Thyroid gland (tissue), 4 donors: ENCODE data around the gene MLLT1. TPM values are rescaled to one million over a fixed set of nuclear protein-coding genes. Genes with fewer than 3 reads are reported as not detected.

Source experiments
- DNase-seq, 2 donors: peaks; one replicate each; pipeline ENCODE4 v3.0.0-alpha.2; 2019
- H3K27ac ChIP-seq, 3 donors: fragments of 200-600 bp; sonication (generic); 1 replicate in 2 of 3; 2 replicates in 1 of 3; pipeline ENCODE4 v1.5.1; 2016 to 2019; ENCODE audit warnings: mild to moderate bottlenecking in 1 of 3, moderate library complexity in 1 of 3
- H3K27me3 ChIP-seq: fragments of 200-600 bp; sonication (generic); one replicate; pipeline ENCODE4 v1.5.1; 2019
- H3K36me3 ChIP-seq, 2 donors: fragments of 200-600 bp; sonication (generic); one replicate each; pipeline ENCODE4 v1.5.1; 2016 to 2019
- H3K4me1 ChIP-seq, 2 donors: fragments of 200-600 bp; sonication (generic); one replicate each; pipeline ENCODE4 v1.5.1; 2017 to 2019
- H3K4me3 ChIP-seq, 3 donors: fragments of 200-600 bp; sonication (generic); replicated peaks in 1 of 3; 1 replicate in 2 of 3; 2 replicates in 1 of 3; pipeline ENCODE4 v1.5.1; 2016; ENCODE audit warnings: mild to moderate bottlenecking in 1 of 3
- H3K9me3 ChIP-seq: fragments of 200-600 bp; sonication (generic); one replicate; pipeline ENCODE4 v1.5.1; 2017
- CTCF ChIP-seq, 6 experiments: fragments of 200-600 bp in 3 of 6; fragments of 450-650 bp in 3 of 6; sonication (generic) in 3 of 6; IDR thresholded peaks; one replicate each; pipeline ENCODE4 v1.5.1; 2016 to 2019; ENCODE audit warnings: antibody characterized with exemption in 6 of 6, mild to moderate bottlenecking in 2 of 6, inconsistent platforms in 1 of 6, moderate library complexity in 1 of 6
- POLR2A ChIP-seq, 2 donors: fragments of 450-650 bp; IDR thresholded peaks; one replicate each; pipeline ENCODE4 v1.6.1; 2017; ENCODE audit warnings: antibody characterized with exemption in 2 of 2, mild to moderate bottlenecking in 2 of 2, moderate library complexity in 1 of 2
- WGBS, 2 donors: methylation state at CpG; one replicate each; pipeline ENCODE4 v1.1.5; 2017; 5-methylcytosine and 5-hydroxymethylcytosine counted together
- intact Hi-C: fragments of 100-400 bp; cut with DNase I; formaldehyde crosslinking; loops from one replicate; pipeline ENCODE4 v1.15.1; 2023
- total RNA-seq, 4 donors: library from RNA; depleted of rRNA; stranded (reverse); fragments of >200 nt; gene quantifications; one replicate each; pipeline ENCODE4 v1.2.3, GENCODE V29; 2016

MLLT1 gene
- total RNA-seq, 4 donors from 2014 or later, result 19.2 to 35.0 (median 26.7) TPM

GRCh38 chr19:6213266-6213595 is 66.5 kb downstream of the MLLT1 start:
- no peaks in the 10 kb centered on the region for H3K9me3 ChIP-seq
- H3K4me3 ChIP-seq, result no peak overlapping the region
- H3K27me3 ChIP-seq, result no peaks in the 10 kb centered on the region
- intact Hi-C loops, result no loop called here
- TF ChIP-seq CTCF (IDR thresholded peaks at IDR 0.05) (no peak), POLR2A (IDR thresholded peaks at IDR 0.05) (no peak)
- no peak overlapping the region for H3K27ac ChIP-seq
- 95 to 96% methylated on average over 7 to 8 of the region's 12 CpGs for WGBS, 2 donors
- H3K36me3 ChIP-seq, result peaks cover 11 to 15% of the 10 kb centered on the region in 2 donors
- peaks cover 21 to 23% of the 10 kb centered on the region in 2 donors for H3K4me1 ChIP-seq
- DNase-seq, result no peak

- 98% methylated on average over 30 to 36 of the region's 53 CpGs for WGBS, 2 donors
- DNase-seq, result no peak
- H3K27ac ChIP-seq, result no peak overlapping the region
- H3K27me3 ChIP-seq, result no peaks in the 10 kb centered on the region
- no peak overlapping the region for H3K4me3 ChIP-seq
- H3K36me3 ChIP-seq, result peaks cover 11 to 15% of the 10 kb centered on the region in 2 donors
- peaks cover 15 to 17% of the 10 kb centered on the region in 2 donors for H3K4me1 ChIP-seq
- TF ChIP-seq CTCF (IDR thresholded peaks at IDR 0.05) (no peak), POLR2A (IDR thresholded peaks at IDR 0.05) (no peak)
- intact Hi-C loops, result no loop called here
- no peaks in the 10 kb centered on the region for H3K9me3 ChIP-seq
These were observed 67.1 kb downstream of the MLLT1 start for GRCh38 chr19:6212403-6213265.

GRCh38 chr19:6211632-6212402 is 68.0 kb downstream of the MLLT1 start:
- H3K4me1 ChIP-seq, result peaks cover 9% of the 10 kb centered on the region in 2 donors
- no peak for DNase-seq
- 92 to 95% methylated on average over 32 to 37 of the region's 43 CpGs for WGBS, 2 donors
- intact Hi-C loops, result no loop called here
- H3K9me3 ChIP-seq, result no peaks in the 10 kb centered on the region
- no peak overlapping the region for H3K27ac ChIP-seq
- H3K36me3 ChIP-seq, result peaks cover 11 to 15% of the 10 kb centered on the region in 2 donors
- H3K27me3 ChIP-seq, result no peaks in the 10 kb centered on the region
- H3K4me3 ChIP-seq, result no peak overlapping the region
- TF ChIP-seq CTCF (IDR thresholded peaks at IDR 0.05), result no peak
- no peak for TF ChIP-seq POLR2A (IDR thresholded peaks at IDR 0.05)

- peaks cover under 1% of the 10 kb centered on the region in 2 donors for H3K4me1 ChIP-seq
- no peak for TF ChIP-seq POLR2A (IDR thresholded peaks at IDR 0.05)
- DNase-seq, result no peak
- H3K4me3 ChIP-seq, result no peak overlapping the region
- 82 to 85% methylated on average over 23 to 24 of the region's 32 CpGs for WGBS, 2 donors
- H3K36me3 ChIP-seq, result peaks cover 11 to 15% of the 10 kb centered on the region in 2 donors
- H3K9me3 ChIP-seq, result no peaks in the 10 kb centered on the region
- H3K27ac ChIP-seq, result peak overlapping the region in 1 of 3 donors; percentile 41
- no peaks in the 10 kb centered on the region for H3K27me3 ChIP-seq
- intact Hi-C loops, result no loop called here
These were observed 68.8 kb downstream of the MLLT1 start for GRCh38 chr19:6210721-6211600.

- Histone ChIP-seq H3K27ac (no peak overlapping the region), H3K4me1 (no peaks in the 10 kb centered on the region), H3K4me3 (no peak overlapping the region), H3K27me3 (no peaks in the 10 kb centered on the region), H3K9me3 (no peaks in the 10 kb centered on the region), H3K36me3 (peaks cover 11 to 15% of the 10 kb centered on the region in 2 donors)
- WGBS, 2 donors, result 91 to 93% methylated on average over 7 of the region's 7 CpGs
- DNase-seq, result no peak
- intact Hi-C loops, result no loop called here
- TF ChIP-seq CTCF (IDR thresholded peaks at IDR 0.05) (no peak), POLR2A (IDR thresholded peaks at IDR 0.05) (no peak)
These were observed 69.7 kb downstream of the MLLT1 start for GRCh38 chr19:6210091-6210490.
